GM19455 (cell line): ENCODE results near the gene CYTH3.
"Not testable (repeated sequence)": the region's sequence is repeated elsewhere in the genome, so short reads cannot be mapped to it uniquely, and the experiment has no call there.

Experiments
- ATAC-seq: cut with Tn5 transposase; IDR thresholded peaks from one replicate; pipeline ENCODE4 v1.9.1; 2021; ENCODE audit not compliant: unreplicated experiment

Gene CYTH3

DNA sequence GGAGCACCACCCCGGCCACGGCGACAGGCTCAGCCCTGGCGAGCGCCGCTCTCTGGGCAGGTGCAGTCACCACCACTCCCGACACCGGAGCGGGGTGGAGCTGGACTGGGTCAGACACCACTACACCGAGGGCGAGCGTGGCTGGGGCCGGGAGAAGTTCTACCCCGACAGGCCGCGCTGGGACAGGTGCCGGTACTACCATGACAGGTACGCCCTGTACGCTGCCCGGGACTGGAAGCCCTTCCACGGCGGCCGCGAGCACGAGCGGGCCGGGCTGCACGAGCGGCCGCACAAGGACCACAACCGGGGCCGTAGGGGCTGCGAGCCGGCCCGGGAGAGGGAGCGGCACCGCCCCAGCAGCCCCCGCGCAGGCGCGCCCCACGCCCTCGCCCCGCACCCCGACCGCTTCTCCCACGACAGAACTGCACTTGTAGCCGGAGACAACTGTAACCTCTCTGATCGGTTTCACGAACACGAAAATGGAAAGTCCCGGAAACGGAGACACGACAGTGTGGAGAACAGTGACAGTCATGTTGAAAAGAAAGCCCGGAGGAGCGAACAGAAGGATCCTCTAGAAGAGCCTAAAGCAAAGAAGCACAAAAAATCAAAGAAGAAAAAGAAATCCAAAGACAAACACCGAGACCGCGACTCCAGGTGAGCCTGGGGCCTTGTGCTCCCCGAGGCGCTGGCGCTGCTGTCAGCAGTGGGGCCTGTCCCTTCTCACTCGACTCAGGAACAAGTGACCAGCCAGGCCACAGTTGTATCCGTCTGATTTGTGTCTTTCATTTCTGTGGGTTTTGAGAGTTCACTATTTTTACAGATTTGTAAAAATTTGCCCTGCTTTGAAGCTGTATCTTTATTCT, 117.7 kb downstream of the CYTH3 start:
- ATAC-seq: no peak

GRCh38 chr7:6153646-6154541, 118.5 kb downstream of the CYTH3 start:
- no peak for ATAC-seq

- ATAC-seq: no peak
Measured at GRCh38 chr7:6151994-6152735, 120.3 kb downstream of the CYTH3 start.

DNA sequence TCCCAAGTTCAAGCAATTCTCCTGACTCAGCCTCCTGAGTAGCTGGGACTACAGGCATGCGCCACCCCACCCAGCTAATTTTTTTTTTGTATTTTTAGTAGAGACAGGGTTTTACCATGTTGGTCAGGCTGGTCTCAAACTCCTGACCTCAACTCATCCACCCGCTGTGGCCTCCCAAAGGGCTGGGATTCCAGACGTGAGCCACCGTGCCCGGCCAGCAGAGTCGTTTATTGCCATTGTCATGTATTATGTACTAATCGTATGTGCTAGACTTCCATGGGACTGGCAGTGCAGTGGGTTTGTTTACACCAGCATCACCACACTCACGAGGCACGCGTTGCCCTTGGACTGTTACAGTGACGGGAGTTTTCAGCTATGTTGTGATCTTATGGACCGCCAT, 120.9 kb downstream of the CYTH3 start:
- not testable (repeated sequence) for ATAC-seq

DNA sequence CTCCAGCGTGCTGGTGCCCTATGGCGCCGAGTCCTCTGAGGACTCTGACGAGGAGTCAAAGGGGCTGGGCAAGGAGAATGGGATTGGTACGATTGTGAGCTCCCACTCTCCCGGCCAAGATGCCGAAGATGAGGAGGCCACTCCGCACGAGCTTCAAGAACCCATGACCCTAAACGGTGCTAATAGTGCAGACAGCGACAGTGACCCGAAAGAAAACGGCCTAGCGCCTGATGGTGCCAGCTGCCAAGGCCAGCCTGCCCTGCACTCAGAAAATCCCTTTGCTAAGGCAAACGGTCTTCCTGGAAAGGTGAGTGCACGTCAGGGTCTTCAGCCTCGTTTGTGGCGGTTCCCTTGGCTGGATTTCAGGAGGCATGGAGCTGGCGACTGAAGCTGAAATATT, 122.4 kb downstream of the CYTH3 start:
- ATAC-seq: no peak

GRCh38 chr7:6148724-6149360, 123.6 kb downstream of the CYTH3 start:
- no peak for ATAC-seq

DNA sequence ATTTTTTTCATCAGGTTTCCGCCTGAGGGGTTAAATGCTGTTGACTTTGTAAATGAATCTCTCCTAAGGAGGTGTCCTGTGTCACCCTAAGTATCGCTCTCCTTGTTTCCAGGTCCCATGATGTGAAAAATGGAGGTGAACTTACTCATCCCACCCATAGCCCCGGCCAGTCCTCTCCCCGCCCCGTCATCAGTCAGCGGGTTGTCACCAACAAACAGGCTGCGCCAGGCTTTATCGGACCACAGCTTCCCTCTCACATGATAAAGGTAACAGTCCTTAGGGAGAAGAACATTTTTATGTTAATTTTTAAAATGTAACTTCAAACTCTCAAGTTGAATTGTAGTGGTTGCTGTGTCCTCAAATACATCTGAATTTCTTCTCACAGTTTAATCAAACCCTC, 124.8 kb downstream of the CYTH3 start:
- ATAC-seq: no peak

DNA sequence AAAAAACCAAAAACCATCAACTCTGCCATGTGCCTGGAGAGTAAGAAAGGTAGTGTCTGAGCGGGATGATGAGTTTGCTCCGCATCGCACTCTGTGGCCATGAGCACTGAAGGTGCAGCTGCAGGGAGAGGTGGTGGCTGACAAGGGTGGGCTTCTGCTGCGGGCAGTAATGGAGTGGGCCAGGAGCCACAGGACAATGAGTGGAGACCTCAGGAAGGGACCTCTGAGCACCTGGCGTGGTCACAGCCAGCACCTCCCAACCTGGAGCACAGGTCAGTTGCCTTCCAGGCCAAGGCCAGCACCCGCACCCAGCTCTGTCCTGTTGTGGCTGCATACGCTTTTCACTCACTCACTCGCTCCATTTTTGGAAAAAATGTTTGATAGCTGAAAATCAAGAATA, 125.8 kb downstream of the CYTH3 start:
- no peak for ATAC-seq

- ATAC-seq: no peak
Measured at GRCh38 chr7:6143997-6144396, 128.4 kb downstream of the CYTH3 start.

- no peak for ATAC-seq
Measured at GRCh38 chr7:6142871-6143380, 129.5 kb downstream of the CYTH3 start.

GRCh38 chr7:6139189-6139996, 133.0 kb downstream of the CYTH3 start:
- ATAC-seq: no peak

DNA sequence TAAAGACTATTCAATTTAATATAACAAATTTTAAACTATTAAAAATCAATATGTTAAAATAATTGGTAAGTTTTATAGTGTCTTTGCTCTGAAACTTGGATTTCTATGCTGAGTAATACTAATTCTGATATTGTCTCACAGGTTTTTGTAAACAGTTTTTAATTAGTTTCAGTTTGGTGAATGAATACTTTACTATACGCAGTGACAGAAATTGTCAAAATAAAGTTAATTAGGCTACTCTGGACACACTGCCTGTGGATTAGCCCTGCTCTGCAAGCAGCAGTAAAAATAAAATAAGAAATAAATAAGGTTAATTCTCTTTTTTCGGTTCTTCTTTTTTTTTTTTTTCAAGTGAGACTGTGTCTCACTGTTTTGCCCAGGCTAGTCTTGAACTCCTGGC, 135.9 kb downstream of the CYTH3 start:
- ATAC-seq: no peak

GRCh38 chr7:6133249-6133648, 139.2 kb downstream of the CYTH3 start:
- no peak for ATAC-seq

GRCh38 chr7:6130007-6130587, 142.3 kb downstream of the CYTH3 start:
- ATAC-seq: no peak

- no peak for ATAC-seq
Measured at GRCh38 chr7:6128205-6128604, 144.2 kb downstream of the CYTH3 start.

- ATAC-seq: no peak
Measured at GRCh38 chr7:6127110-6127490, 145.3 kb downstream of the CYTH3 start.

DNA sequence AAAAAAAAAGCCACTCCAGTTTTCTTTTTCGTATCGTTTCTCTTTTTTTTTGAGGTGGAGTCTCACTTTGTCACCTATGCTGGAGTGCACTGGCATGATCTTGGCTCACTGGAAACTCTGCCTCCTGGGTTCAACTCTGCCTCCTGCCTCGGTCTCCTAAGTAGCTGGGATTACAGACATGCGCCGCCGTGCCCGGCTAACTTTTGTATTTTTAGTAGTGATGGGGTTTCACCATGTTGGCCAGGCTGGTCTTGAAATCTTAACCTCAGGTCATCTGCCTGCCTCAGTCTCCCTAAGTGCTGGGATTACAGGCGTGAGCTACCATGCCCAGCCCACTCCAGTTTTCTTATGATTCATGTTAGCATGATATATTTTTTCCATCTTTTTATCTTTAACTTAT, 148.6 kb downstream of the CYTH3 start:
- no peak for ATAC-seq

- ATAC-seq: no peak
Measured at GRCh38 chr7:6121141-6121540, 151.3 kb downstream of the CYTH3 start.

- no peak for ATAC-seq
Measured at GRCh38 chr7:6117533-6117932, 154.9 kb downstream of the CYTH3 start.
